GM12891 (cell line): ENCODE data around the gene TIGD6.

Experiments
- POLR2A ChIP-seq: IDR thresholded peaks from 2 replicates; pipeline ENCODE4 v1.6.1; 2011; ENCODE audit warnings: low read depth, low read length, control low read depth
- POLR2AphosphoS5 ChIP-seq: IDR thresholded peaks from 2 replicates; pipeline ENCODE4 v1.6.1; 2011; ENCODE audit warnings: low read depth, low read length, control low read depth
- POU2F2 ChIP-seq: IDR thresholded peaks from 2 replicates; pipeline ENCODE4 v1.6.1; 2011; ENCODE audit warnings: low read depth, mild to moderate bottlenecking, control low read depth, low read length, moderate library complexity
- SPI1 ChIP-seq: IDR thresholded peaks from 2 replicates; pipeline ENCODE4 v1.6.1; 2011; ENCODE audit warnings: low read depth, low read length, control low read depth
- TAF1 ChIP-seq: IDR thresholded peaks from 2 replicates; pipeline ENCODE4 v1.6.1; 2011; ENCODE audit warnings: low read depth, low read length, control low read depth

- no peak for TF ChIP-seq POLR2AphosphoS5
- no peak for TF ChIP-seq POLR2A
- TF ChIP-seq TAF1, result no peak
- no peak for TF ChIP-seq SPI1
- no peak for TF ChIP-seq POU2F2
These were observed 49.2 kb downstream of the TIGD6 start for GRCh38 chr5:149951138-149951749.
